Testis (tissue), 2 donors: ENCODE data around the gene ANKRD63.

ENCODE experiments used
- POLR2A ChIP-seq: fragments of 450-650 bp; IDR thresholded peaks from one replicate; pipeline ENCODE4 v1.6.1; 2017; ENCODE audit warnings: antibody characterized with exemption, mild to moderate bottlenecking, moderate library complexity
- TF ChIP-seq, protein P1 (sequence below), 3 experiments: fragments of 450-650 bp in 2 of 3; fragments of 200-600 bp in 1 of 3; sonication (generic) in 1 of 3; IDR thresholded peaks; one replicate each; pipeline ENCODE4 v1.5.1; 2016 to 2019; ENCODE audit warnings: antibody characterized with exemption in 3 of 3, mild to moderate bottlenecking in 2 of 3, moderate library complexity in 1 of 3

DNA sequence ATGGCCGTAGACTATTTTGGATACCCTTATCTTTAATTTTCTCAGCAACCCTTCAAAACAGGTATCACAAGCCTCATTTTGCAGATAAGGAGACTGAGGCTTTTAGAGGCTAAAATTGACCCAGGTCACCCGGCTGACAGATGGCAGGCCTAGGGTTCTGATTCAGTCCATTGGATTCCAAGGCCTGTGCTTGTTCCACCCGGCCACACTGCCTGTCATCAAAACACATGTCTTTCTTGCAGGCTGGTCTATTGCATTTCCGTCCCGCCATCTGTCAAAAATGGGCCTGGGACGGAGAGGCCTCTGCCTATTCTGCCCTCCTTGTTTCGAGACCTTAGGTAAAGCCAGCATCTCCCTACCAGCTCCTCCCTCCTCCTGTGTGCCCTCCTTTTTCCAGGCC lies 48.8 kb upstream of the ANKRD63 start:
- TF ChIP-seq, protein P1, sequence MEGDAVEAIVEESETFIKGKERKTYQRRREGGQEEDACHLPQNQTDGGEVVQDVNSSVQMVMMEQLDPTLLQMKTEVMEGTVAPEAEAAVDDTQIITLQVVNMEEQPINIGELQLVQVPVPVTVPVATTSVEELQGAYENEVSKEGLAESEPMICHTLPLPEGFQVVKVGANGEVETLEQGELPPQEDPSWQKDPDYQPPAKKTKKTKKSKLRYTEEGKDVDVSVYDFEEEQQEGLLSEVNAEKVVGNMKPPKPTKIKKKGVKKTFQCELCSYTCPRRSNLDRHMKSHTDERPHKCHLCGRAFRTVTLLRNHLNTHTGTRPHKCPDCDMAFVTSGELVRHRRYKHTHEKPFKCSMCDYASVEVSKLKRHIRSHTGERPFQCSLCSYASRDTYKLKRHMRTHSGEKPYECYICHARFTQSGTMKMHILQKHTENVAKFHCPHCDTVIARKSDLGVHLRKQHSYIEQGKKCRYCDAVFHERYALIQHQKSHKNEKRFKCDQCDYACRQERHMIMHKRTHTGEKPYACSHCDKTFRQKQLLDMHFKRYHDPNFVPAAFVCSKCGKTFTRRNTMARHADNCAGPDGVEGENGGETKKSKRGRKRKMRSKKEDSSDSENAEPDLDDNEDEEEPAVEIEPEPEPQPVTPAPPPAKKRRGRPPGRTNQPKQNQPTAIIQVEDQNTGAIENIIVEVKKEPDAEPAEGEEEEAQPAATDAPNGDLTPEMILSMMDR (IDR thresholded peaks at IDR 0.05): no peak
- no peak for TF ChIP-seq POLR2A
